ENCODE results near the gene C2orf80. TPM values are rescaled to one million over a fixed set of nuclear protein-coding genes. Genes with fewer than 3 reads are reported as not detected.
"Not testable (repeated sequence)": the region's sequence is repeated elsewhere in the genome, so short reads cannot be mapped to it uniquely, and the experiment has no call there.

The C2orf80 gene
- total RNA-seq, 4 donors from 2014 or later = not detected

DNA sequence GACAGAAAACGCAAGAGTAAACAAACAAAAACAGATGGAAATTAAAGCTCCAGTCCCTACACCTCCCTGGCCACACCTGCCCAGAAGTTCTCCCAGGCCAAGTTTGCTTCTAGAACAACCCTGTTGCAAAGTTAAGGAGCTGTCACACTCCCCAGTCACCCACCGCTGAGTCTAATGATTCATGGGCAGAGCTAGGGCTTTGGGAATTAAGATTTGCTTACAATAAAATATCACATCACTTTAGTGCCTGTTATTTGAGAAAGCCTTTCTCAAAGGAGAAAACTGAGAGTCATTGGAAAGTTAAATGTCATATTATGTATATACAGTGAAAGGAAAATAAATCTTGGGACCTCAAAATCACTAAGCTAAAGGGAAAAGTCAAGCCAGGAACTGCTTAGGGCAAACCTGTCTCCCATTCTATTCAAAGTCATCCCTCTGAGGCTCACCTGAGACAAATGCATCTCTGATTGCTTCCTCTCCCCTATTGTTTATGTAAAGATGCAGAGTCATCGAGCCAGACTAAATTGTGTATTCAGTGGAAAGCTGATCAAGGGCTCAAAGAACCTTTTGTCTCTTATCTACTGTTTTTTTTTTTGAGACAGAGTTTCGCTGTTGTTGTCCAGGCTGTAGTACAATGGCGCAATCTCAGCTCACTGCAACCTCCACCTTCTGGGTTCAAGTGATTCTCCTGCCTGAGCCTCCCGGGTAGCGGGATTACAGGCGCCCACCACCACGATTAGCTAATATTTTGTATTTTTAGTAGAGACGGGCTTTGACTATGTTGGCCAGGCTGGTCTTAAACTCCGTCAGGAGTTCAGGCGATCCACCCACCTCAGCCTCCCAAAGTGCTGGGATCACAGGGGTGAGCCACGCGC lies 46.7 kb downstream of the C2orf80 start:
- DNase-seq (ENCODE audit: low spot score in 2 of 2) = no peak
- Histone ChIP-seq H3K27ac (no peak overlapping the region), H3K36me3 (no peaks in the 10 kb centered on the region), H3K4me1 (no peaks in the 10 kb centered on the region), H3K4me3 (no peak overlapping the region), H3K9me3 (peaks cover 0 to 2% (median 0%) of the 10 kb centered on the region in 4 donors), H3K27me3 (no peaks in the 10 kb centered on the region)
- WGBS, 2 donors = 38 to 44% methylated on average over 9 to 14 of the region's 14 CpGs
- TF ChIP-seq, protein P1, sequence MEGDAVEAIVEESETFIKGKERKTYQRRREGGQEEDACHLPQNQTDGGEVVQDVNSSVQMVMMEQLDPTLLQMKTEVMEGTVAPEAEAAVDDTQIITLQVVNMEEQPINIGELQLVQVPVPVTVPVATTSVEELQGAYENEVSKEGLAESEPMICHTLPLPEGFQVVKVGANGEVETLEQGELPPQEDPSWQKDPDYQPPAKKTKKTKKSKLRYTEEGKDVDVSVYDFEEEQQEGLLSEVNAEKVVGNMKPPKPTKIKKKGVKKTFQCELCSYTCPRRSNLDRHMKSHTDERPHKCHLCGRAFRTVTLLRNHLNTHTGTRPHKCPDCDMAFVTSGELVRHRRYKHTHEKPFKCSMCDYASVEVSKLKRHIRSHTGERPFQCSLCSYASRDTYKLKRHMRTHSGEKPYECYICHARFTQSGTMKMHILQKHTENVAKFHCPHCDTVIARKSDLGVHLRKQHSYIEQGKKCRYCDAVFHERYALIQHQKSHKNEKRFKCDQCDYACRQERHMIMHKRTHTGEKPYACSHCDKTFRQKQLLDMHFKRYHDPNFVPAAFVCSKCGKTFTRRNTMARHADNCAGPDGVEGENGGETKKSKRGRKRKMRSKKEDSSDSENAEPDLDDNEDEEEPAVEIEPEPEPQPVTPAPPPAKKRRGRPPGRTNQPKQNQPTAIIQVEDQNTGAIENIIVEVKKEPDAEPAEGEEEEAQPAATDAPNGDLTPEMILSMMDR (IDR thresholded peaks at IDR 0.05) = no peak
- TF ChIP-seq POLR2A (IDR thresholded peaks at IDR 0.05) (no peak), EP300 (IDR thresholded peaks at IDR 0.05) (no peak)

DNA sequence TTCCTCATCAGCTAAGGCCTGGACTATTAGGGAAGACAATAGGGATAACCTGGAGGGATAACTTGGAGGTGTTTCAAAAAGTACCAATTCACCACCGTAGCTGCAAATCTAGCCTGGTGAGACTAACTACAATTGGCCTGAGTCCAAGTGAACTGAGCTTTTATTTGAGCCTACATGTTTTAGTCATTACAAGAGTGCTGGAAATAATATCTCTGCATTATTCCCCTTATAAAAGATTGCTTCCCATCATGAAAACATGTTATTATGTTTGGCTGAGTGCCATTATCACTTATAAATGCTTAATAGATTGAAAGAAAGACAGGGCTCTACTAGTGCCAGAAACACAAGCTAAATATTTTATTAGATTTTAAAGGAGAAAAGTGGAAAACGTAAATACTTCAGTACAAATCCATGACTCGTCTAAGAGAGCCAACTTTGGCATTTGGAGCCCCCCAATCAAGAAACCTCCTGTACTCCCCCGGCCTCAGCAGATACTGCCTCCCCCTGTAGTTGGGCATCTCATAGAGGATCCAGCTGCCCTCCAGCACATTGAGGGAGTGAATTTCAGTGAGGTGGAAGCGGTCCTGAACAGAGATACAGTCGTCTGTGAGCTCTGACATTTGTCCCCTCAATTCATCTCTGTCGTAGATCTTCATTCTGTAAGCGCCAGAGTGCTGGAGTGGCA lies 47.4 kb downstream of the C2orf80 start:
- Histone ChIP-seq H3K9me3 (peaks cover 0 to 7% (median 0%) of the 10 kb centered on the region in 4 donors), H3K4me3 (no peak overlapping the region), H3K27me3 (no peaks in the 10 kb centered on the region), H3K27ac (no peak overlapping the region), H3K36me3 (no peaks in the 10 kb centered on the region), H3K4me1 (no peaks in the 10 kb centered on the region)
- TF ChIP-seq, protein P1 (IDR thresholded peaks at IDR 0.05) = no peak
- TF ChIP-seq POLR2A (IDR thresholded peaks at IDR 0.05) = no peak
- TF ChIP-seq EP300 (IDR thresholded peaks at IDR 0.05) = no peak
- WGBS, 2 donors = 27% methylated on average over 8 of the region's 8 CpGs
- DNase-seq (ENCODE audit: low spot score in 2 of 2) = no peak

DNA sequence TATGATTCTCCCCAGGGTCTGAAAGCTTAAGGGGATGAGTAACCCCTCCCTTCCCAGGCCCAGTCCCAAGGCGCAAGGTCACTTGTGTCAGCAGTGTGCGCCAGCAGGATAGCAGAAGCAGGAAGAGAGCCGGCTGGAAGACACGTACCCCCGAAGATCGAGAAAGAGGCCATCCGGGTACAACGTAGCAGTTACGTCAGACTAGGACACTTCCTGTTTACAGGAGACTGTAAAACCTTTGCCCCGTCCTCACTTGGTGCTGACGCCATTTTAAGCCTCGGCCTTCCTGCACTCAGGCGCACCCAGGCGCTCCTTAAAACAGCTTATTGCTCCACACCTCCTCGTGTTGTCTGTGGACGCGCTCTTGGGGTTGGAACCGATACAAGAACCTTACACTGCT lies 50.4 kb downstream of the C2orf80 start:
- TF ChIP-seq POLR2A (IDR thresholded peaks at IDR 0.05) (no peak), EP300 (IDR thresholded peaks at IDR 0.05) (no peak)
- TF ChIP-seq, protein P1 (IDR thresholded peaks at IDR 0.05) = no peak
- no peak for DNase-seq (ENCODE audit: low spot score in 2 of 2)

DNA sequence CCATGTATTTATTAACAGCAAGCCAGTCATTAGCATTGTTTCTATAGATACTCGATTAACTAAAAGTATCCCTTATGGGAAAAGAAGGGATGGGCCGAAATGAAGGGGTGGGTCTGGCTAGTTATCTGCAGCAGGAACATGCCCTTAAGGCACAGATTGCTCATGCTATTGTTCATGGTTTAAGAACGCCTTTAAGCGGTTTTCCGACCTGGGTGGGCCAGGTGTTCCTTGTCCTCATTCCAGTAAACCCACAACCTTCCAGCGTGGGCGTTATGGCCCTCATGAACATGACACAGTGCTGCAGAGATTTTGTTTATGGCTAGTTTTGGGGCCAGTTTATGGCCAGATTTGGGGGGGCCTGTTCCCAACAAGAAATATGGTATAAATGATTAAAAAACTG lies 51.5 kb downstream of the C2orf80 start:
- WGBS, 2 donors = 93 to 94% methylated on average over 7 of the region's 7 CpGs
- DNase-seq (ENCODE audit: low spot score in 2 of 2); H3K27me3 ChIP-seq; H3K4me1 ChIP-seq; H3K9me3 ChIP-seq; H3K36me3 ChIP-seq; H3K4me3 ChIP-seq; H3K27ac ChIP-seq: not testable (repeated sequence)

More for the DNA sequence above, 50.4 kb downstream of the C2orf80 start:
- H3K4me1 ChIP-seq = no peaks in the 10 kb centered on the region
- H3K27ac ChIP-seq = no peak overlapping the region
- WGBS, 2 donors = 87 to 89% methylated on average over 18 of the region's 18 CpGs
- no peaks in the 10 kb centered on the region for H3K36me3 ChIP-seq
- peaks cover 0 to 7% (median 0%) of the 10 kb centered on the region in 4 donors for H3K9me3 ChIP-seq
- H3K27me3 ChIP-seq = no peaks in the 10 kb centered on the region
- H3K4me3 ChIP-seq = no peak overlapping the region

DNA sequence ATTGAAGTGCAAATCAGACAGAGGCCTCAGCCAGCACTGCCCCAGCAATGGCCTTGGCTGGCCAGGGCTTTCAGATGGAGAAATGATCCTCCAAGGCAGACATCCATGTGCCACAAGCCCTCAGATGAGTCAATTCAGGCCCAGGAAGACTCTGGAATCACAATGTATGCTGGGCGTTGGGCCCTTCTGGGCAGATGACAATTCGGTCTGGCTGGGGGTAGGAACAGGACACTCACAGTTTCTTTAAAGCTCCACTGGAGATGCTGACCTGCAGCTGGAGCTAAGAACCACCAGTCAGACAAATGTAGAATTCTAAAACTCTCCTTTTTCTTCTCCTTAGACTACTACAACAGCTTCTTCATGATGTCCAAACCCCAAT lies 53.1 kb downstream of the C2orf80 start:
- DNase-seq (ENCODE audit: low spot score in 2 of 2) = no peak
- H3K9me3 ChIP-seq = peaks cover 0 to 7% (median 0%) of the 10 kb centered on the region in 4 donors
- WGBS, 2 donors = 89 to 97% methylated on average over 2 of the region's 2 CpGs
- H3K4me3 ChIP-seq = no peak overlapping the region
- H3K27ac ChIP-seq = no peak overlapping the region
- no peaks in the 10 kb centered on the region for H3K27me3 ChIP-seq
- no peak for TF ChIP-seq POLR2A (IDR thresholded peaks at IDR 0.05)
- TF ChIP-seq, protein P1 (IDR thresholded peaks at IDR 0.05) = no peak
- TF ChIP-seq EP300 (IDR thresholded peaks at IDR 0.05) = no peak
- H3K4me1 ChIP-seq = no peaks in the 10 kb centered on the region
- H3K36me3 ChIP-seq = no peaks in the 10 kb centered on the region

Measured in tibial nerve (tissue), 4 donors.